Heart left ventricle (tissue), 13 donors: ENCODE measurements around the gene EIF3I.

Experiments used
- POLR2A ChIP-seq, 2 donors: fragments of 450-650 bp; IDR thresholded peaks; one replicate each; pipeline ENCODE4 v1.6.1; 2017; ENCODE audit warnings: antibody characterized with exemption in 2 of 2, mild to moderate bottlenecking in 2 of 2, moderate library complexity in 2 of 2
- TF ChIP-seq, protein P1 (sequence below), 12 donors: fragments of 200-600 bp; sonication (generic) in 4 of 12; IDR thresholded peaks; one replicate each; pipeline versions ENCODE4 v1.5.0 to v1.8.0; 2018 to 2022; ENCODE audit warnings: antibody characterized with exemption in 12 of 12, mild to moderate bottlenecking in 5 of 12
- donor health status: ischemic (EF 13 %, LVEDD 7.1; RV severe dilation, severe dysfunction).
- donor health status: DM: no; HTN: yes; CAD: no.
- donor health status: DM: no; HTN: no; CAD: no.
- donor health status: ischemic (EF 25% LVEDD 6.9; RV normal size, moderate dysfunction).
- donor health status: ischemic (EF 25% LVEDD 5.7; RV mildly dilated, moderate dysfunction).
- donor health status: ischemic (EF 35%, LVEDD 5.7; RV mildly dilated, moderate dysfunction).
- donor health status: nonischemic (EF 11% LVEDD 7.7; RV severe dilation, severe dysfunction).
- donor health status: DM: yes; HTN: yes; CAD: no.
- donor health status: PGD.
- donor health status: ischemic (EF 29% LVEDD 5.4; RV normal size, mild dysfunction).
- donor health status: nonischemic (EF 23%, LVEDD 6.1; RV moderate dilation, normal function).

DNA sequence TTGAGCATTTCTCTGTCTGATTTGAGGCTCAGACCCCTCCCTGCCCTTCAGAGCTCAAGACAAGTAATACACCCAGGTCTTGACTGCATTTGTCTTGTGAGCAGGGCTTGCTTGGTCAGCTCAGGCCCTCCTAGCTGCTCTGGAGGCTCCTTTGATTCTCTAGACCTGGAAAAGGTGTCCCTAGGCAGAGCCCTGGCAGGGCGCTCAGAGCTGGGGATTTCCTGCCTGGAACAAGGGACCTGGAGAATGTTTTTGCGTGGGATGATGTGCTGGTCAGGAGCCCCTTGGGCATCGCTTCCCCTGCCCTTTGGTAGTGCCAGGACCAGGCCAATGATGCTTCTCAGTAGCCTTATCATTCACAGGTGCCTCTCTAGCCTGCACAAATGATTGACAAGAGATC is 26.7 kb upstream of the EIF3I start:
- TF ChIP-seq, protein P1, sequence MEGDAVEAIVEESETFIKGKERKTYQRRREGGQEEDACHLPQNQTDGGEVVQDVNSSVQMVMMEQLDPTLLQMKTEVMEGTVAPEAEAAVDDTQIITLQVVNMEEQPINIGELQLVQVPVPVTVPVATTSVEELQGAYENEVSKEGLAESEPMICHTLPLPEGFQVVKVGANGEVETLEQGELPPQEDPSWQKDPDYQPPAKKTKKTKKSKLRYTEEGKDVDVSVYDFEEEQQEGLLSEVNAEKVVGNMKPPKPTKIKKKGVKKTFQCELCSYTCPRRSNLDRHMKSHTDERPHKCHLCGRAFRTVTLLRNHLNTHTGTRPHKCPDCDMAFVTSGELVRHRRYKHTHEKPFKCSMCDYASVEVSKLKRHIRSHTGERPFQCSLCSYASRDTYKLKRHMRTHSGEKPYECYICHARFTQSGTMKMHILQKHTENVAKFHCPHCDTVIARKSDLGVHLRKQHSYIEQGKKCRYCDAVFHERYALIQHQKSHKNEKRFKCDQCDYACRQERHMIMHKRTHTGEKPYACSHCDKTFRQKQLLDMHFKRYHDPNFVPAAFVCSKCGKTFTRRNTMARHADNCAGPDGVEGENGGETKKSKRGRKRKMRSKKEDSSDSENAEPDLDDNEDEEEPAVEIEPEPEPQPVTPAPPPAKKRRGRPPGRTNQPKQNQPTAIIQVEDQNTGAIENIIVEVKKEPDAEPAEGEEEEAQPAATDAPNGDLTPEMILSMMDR (IDR thresholded peaks at IDR 0.05), result no peak
- TF ChIP-seq POLR2A (IDR thresholded peaks at IDR 0.05), result no peak
